H9 (cell line): ENCODE measurements around the gene RIC8A. TPM values are rescaled to one million over a fixed set of nuclear protein-coding genes. Genes with fewer than 3 reads are reported as not detected.

Experiments used
- DNase-seq: peaks from one replicate; pipeline ENCODE4 v3.0.0-alpha.2; 2017
- H2AFZ ChIP-seq: one replicate; pipeline ENCODE4 v1.6.1; 2013; ENCODE audit warnings: mild to moderate bottlenecking, low read length, control low read depth, moderate library complexity
- H2AK5ac ChIP-seq: 2 replicates; pipeline ENCODE4 v1.6.1; 2013; ENCODE audit warnings: low read length, control low read depth, mixed read lengths; ENCODE audit not compliant: insufficient read length
- H2BK120ac ChIP-seq: one replicate; pipeline ENCODE4 v1.6.1; 2013; ENCODE audit warnings: low read depth, mild to moderate bottlenecking, low read length, control low read depth, inconsistent platforms; ENCODE audit not compliant: poor library complexity, severe bottlenecking
- H2BK12ac ChIP-seq: 2 replicates; pipeline ENCODE4 v1.6.1; 2013; ENCODE audit warnings: low read length, control low read depth, mixed read lengths, low read depth; ENCODE audit not compliant: insufficient read length
- H2BK15ac ChIP-seq: 2 replicates; pipeline ENCODE4 v1.6.1; 2013; ENCODE audit warnings: low read depth, low read length, control low read depth
- H2BK20ac ChIP-seq: one replicate; pipeline ENCODE4 v1.6.1; 2013; ENCODE audit warnings: low read depth, mild to moderate bottlenecking, low read length, control low read depth, inconsistent platforms; ENCODE audit not compliant: poor library complexity, severe bottlenecking
- H2BK5ac ChIP-seq: 2 replicates; pipeline ENCODE4 v1.6.1; 2013; ENCODE audit warnings: low read length, control low read depth, mixed read lengths; ENCODE audit not compliant: insufficient read length
- H3K14ac ChIP-seq: 2 replicates; pipeline ENCODE4 v1.6.1; 2013; ENCODE audit warnings: low read length, control low read depth; ENCODE audit not compliant: insufficient read depth
- H3K18ac ChIP-seq: 2 replicates; pipeline ENCODE4 v1.6.1; 2013; ENCODE audit warnings: low read depth, mild to moderate bottlenecking, mixed read lengths, low read length, control low read depth; ENCODE audit not compliant: insufficient read length
- H3K23ac ChIP-seq: 2 replicates; pipeline ENCODE4 v1.6.1; 2013; ENCODE audit warnings: low read length, control low read depth, mixed read lengths, low read depth; ENCODE audit not compliant: insufficient read length
- H3K23me2 ChIP-seq: 2 replicates; pipeline ENCODE4 v1.6.1; 2013; ENCODE audit warnings: low read depth, mild to moderate bottlenecking, mixed read lengths, low read length, control low read depth; ENCODE audit not compliant: insufficient read length, poor library complexity, severe bottlenecking
- H3K27ac ChIP-seq: 2 replicates; pipeline ENCODE4 v1.5.1; 2013; ENCODE audit warnings: low read length, control low read depth, mixed read lengths, low read depth; ENCODE audit not compliant: insufficient read length
- H3K27me3 ChIP-seq: 2 replicates; pipeline ENCODE4 v1.6.1; 2013; ENCODE audit warnings: low read length, control low read depth, inconsistent platforms; ENCODE audit not compliant: insufficient read depth
- H3K4ac ChIP-seq: 2 replicates; pipeline ENCODE4 v1.6.1; 2013; ENCODE audit warnings: low read depth, mild to moderate bottlenecking, control low read depth, inconsistent platforms, low read length, moderate library complexity
- H3K4me1 ChIP-seq: 2 replicates; pipeline ENCODE4 v1.6.1; 2013; ENCODE audit warnings: low read length, control low read depth, inconsistent platforms; ENCODE audit not compliant: insufficient read depth
- H3K4me2 ChIP-seq: 2 replicates; pipeline ENCODE4 v1.6.1; 2013; ENCODE audit warnings: low read length, control low read depth, mixed read lengths; ENCODE audit not compliant: insufficient read length, insufficient read depth
- H3K56ac ChIP-seq: 2 replicates; pipeline ENCODE4 v1.6.1; 2013; ENCODE audit warnings: low read depth, mild to moderate bottlenecking, mixed read lengths, low read length, control low read depth; ENCODE audit not compliant: insufficient read length
- H3K79me1 ChIP-seq: 2 replicates; pipeline ENCODE4 v1.6.1; 2013; ENCODE audit warnings: low read depth, mild to moderate bottlenecking, moderate library complexity, low read length, control low read depth, inconsistent platforms; ENCODE audit not compliant: insufficient read depth, poor library complexity, severe bottlenecking
- H3K79me2 ChIP-seq: 2 replicates; pipeline ENCODE4 v1.6.1; 2013; ENCODE audit warnings: low read length, control low read depth, inconsistent platforms; ENCODE audit not compliant: insufficient read depth
- H3K9ac ChIP-seq: 2 replicates; pipeline ENCODE4 v1.6.1; 2013; ENCODE audit warnings: low read length, control low read depth, mixed read lengths; ENCODE audit not compliant: insufficient read length; ENCODE audit errors: extremely low read depth
- H3K9me3 ChIP-seq: one replicate; pipeline ENCODE4 v1.6.1; 2013; ENCODE audit warnings: low read depth, low read length, inconsistent platforms; ENCODE audit not compliant: control insufficient read depth
- H3T11ph ChIP-seq: one replicate; pipeline ENCODE4 v1.6.1; 2013; ENCODE audit warnings: mild to moderate bottlenecking, low read length, control low read depth, inconsistent platforms
- H4K20me1 ChIP-seq: one replicate; pipeline ENCODE4 v1.6.1; 2013; ENCODE audit not compliant: control insufficient read depth, insufficient read length, insufficient read depth
- H4K5ac ChIP-seq: 2 replicates; pipeline ENCODE4 v1.6.1; 2013; ENCODE audit warnings: low read depth, mild to moderate bottlenecking, mixed read lengths, low read length, control low read depth; ENCODE audit not compliant: insufficient read length
- H4K8ac ChIP-seq: replicated peaks from 2 replicates; pipeline ENCODE4 v1.6.1; 2013; ENCODE audit warnings: low read length, control low read depth, mixed read lengths, low read depth; ENCODE audit not compliant: insufficient read length
- H4K91ac ChIP-seq: 2 replicates; pipeline ENCODE4 v1.6.1; 2013; ENCODE audit warnings: low read depth, mild to moderate bottlenecking, moderate library complexity, mixed read lengths, low read length, control low read depth; ENCODE audit not compliant: insufficient read length
- H3K27ac Mint-ChIP-seq, 3 experiments: 2 replicates in 2 of 3; 3 replicates in 1 of 3; pipeline ENCODE4 v1.8.0; 2020 to 2021; ENCODE audit warnings: mixed read lengths in 3 of 3, mild to moderate bottlenecking in 1 of 3, moderate library complexity in 1 of 3
- H3K27me3 Mint-ChIP-seq: 2 replicates; pipeline ENCODE4 v1.8.0; 2021; ENCODE audit warnings: low read depth, mild to moderate bottlenecking, moderate library complexity, mixed read lengths
- H3K36me3 Mint-ChIP-seq, 3 experiments: 2 replicates in 2 of 3; 3 replicates in 1 of 3; pipeline ENCODE4 v1.8.0; 2020 to 2021; ENCODE audit warnings: low read depth in 3 of 3, mixed read lengths in 3 of 3; ENCODE audit not compliant: insufficient read depth in 1 of 3
- H3K4me1 Mint-ChIP-seq, 2 experiments: 2 replicates each; pipeline ENCODE4 v1.8.0; 2020; ENCODE audit warnings: mixed read lengths in 2 of 2
- H3K4me3 Mint-ChIP-seq, 2 experiments: 2 replicates in 1 of 2; 3 replicates in 1 of 2; pipeline ENCODE4 v1.8.0; 2020 to 2021; ENCODE audit warnings: mild to moderate bottlenecking in 2 of 2, mixed read lengths in 2 of 2, moderate library complexity in 1 of 2
- H3K9me3 Mint-ChIP-seq, 2 experiments: 2 replicates in 1 of 2; 3 replicates in 1 of 2; pipeline ENCODE4 v1.8.0; 2020; ENCODE audit warnings: mild to moderate bottlenecking in 2 of 2, mixed read lengths in 2 of 2, moderate library complexity in 1 of 2
- CTCF ChIP-seq: fragments of 200-600 bp; sonication (generic); conservative IDR thresholded peaks from 3 replicates; pipeline ENCODE4 v1.8.0; 2021; ENCODE audit warnings: antibody characterized with exemption, mild to moderate bottlenecking
- WGBS: extraction: QIAGEN DNeasy Blood & Tissue Kit; methylation state at CpG from one replicate; pipeline ENCODE4 v1.1.7; 2013; ENCODE audit warnings: missing lambda C conversion rate, low lambda C conversion rate, mixed read lengths; ENCODE audit not compliant: insufficient read length; ENCODE audit errors: extremely low coverage; 5-methylcytosine and 5-hydroxymethylcytosine counted together
- total RNA-seq: library from RNA; stranded (reverse); gene quantifications from 2 replicates; pipeline ENCODE4 v1.2.1, GENCODE V29; 2021

Gene RIC8A
- total RNA-seq, 1 experiment from 2014 or later: 94.9 TPM

GRCh38 chr11:253160-253885, 45.8 kb downstream of the RIC8A start:
- H3K4ac ChIP-seq: no peak overlapping the region
- no peak overlapping the region for H3K18ac ChIP-seq
- no peak for TF ChIP-seq CTCF
- H3K4me1 Mint-ChIP-seq: peaks cover 0 to 5% of the 10 kb centered on the region in 2 experiments; a peak in 2 of 4 replicates
- H3K27ac Mint-ChIP-seq: no peak overlapping the region
- no peak overlapping the region for H2BK120ac ChIP-seq
- H2BK12ac ChIP-seq: no peak overlapping the region
- H2AFZ ChIP-seq: no peak overlapping the region
- no peaks in the 10 kb centered on the region for H3K23me2 ChIP-seq
- no peaks in the 10 kb centered on the region; the same call in 1 of the 2 replicates for H3K27me3 Mint-ChIP-seq
- no peak overlapping the region for H3K23ac ChIP-seq
- H3T11ph ChIP-seq: no peak overlapping the region
- H3K56ac ChIP-seq: no peak overlapping the region
- DNase-seq: no peak
- no peaks in the 10 kb centered on the region; a peak in 1 of 5 replicates for H3K9me3 Mint-ChIP-seq
- no peak overlapping the region for H4K5ac ChIP-seq
- no peak overlapping the region for H2BK15ac ChIP-seq
- no peak overlapping the region for H2BK20ac ChIP-seq
- no peaks in the 10 kb centered on the region for H3K4me1 ChIP-seq
- no peaks in the 10 kb centered on the region for H3K9me3 ChIP-seq
- H3K36me3 Mint-ChIP-seq: peaks cover 31 to 45% (median 31%) of the 10 kb centered on the region in 3 experiments
- no CpG with 5 or more reads among the region's 13 CpGs for WGBS
- no peaks in the 10 kb centered on the region for H4K20me1 ChIP-seq
- no peak overlapping the region for H2BK5ac ChIP-seq
- no peak overlapping the region for H4K91ac ChIP-seq
- H3K4me2 ChIP-seq: no peak overlapping the region
- H4K8ac ChIP-seq: no peak overlapping the region
- no peaks in the 10 kb centered on the region for H3K79me2 ChIP-seq
- H3K79me1 ChIP-seq: no peaks in the 10 kb centered on the region
- no peak overlapping the region for H2AK5ac ChIP-seq
- H3K27ac ChIP-seq: no peak overlapping the region
- H3K4me3 Mint-ChIP-seq: no peak overlapping the region
- H3K14ac ChIP-seq: no peak overlapping the region
- H3K27me3 ChIP-seq: no peaks in the 10 kb centered on the region
- H3K9ac ChIP-seq: no peak overlapping the region
